Measurements from ENCODE around the gene XRCC4. TPM values are rescaled to one million over a fixed set of nuclear protein-coding genes. Genes with fewer than 3 reads are reported as not detected.

The XRCC4 gene
- total RNA-seq, 1 donor from 2014 or later: not detected

- intact Hi-C loops (cut with DNase I): loop anchor here (10.0 kb wide), 1 partner anchor 281 kb away; no protein-coding TSS in a partner anchor
- Histone ChIP-seq H3K36me3 (no peaks in the 10 kb centered on the region), H3K4me1 (peaks cover 0 to 5% of the 10 kb centered on the region in 2 donors), H3K4me3 (no peak overlapping the region), H3K9me3 (no peaks in the 10 kb centered on the region), H3K27me3 (no peaks in the 10 kb centered on the region), H3K27ac (no peak overlapping the region)
- no peak for DNase-seq (ENCODE audit: low spot score in 2 of 2)
- TF ChIP-seq CTCF (IDR thresholded peaks at IDR 0.05): no peak
Measured at GRCh38 chr5:83283761-83284160, 206.4 kb downstream of the XRCC4 start.

- Histone ChIP-seq H3K4me3 (no peak overlapping the region), H3K27ac (no peak overlapping the region)
Measured at GRCh38 chr5:83285661-83286398, 208.5 kb downstream of the XRCC4 start.

GRCh38 chr5:83294246-83294645 lies 216.9 kb downstream of the XRCC4 start:
- H3K4me1 ChIP-seq: no peaks in the 10 kb centered on the region
- DNase-seq (ENCODE audit: low spot score in 2 of 2): no peak
- H3K9me3 ChIP-seq: peaks cover 0 to 4% of the 10 kb centered on the region in 2 donors
- H3K36me3 ChIP-seq: no peaks in the 10 kb centered on the region
- no peak for TF ChIP-seq CTCF (IDR thresholded peaks at IDR 0.05)
- no peak overlapping the region for H3K4me3 ChIP-seq
- H3K27me3 ChIP-seq: no peaks in the 10 kb centered on the region
- H3K27ac ChIP-seq: no peak overlapping the region
- intact Hi-C loops (cut with DNase I): no loop called here

More at GRCh38 chr5:83285661-83286398, 208.5 kb downstream of the XRCC4 start:
- H3K9me3 ChIP-seq: no peaks in the 10 kb centered on the region
- TF ChIP-seq CTCF (IDR thresholded peaks at IDR 0.05): no peak
- H3K36me3 ChIP-seq: no peaks in the 10 kb centered on the region
- no peak for DNase-seq (ENCODE audit: low spot score in 2 of 2)
- peaks cover 0 to 5% of the 10 kb centered on the region in 2 donors for H3K4me1 ChIP-seq
- intact Hi-C loops (cut with DNase I): loop anchor here (10.0 kb wide), 1 partner anchor 279 kb away; no protein-coding TSS in a partner anchor
- H3K27me3 ChIP-seq: no peaks in the 10 kb centered on the region

GRCh38 chr5:83299353-83299752 lies 222.0 kb downstream of the XRCC4 start:
- intact Hi-C loops (cut with DNase I): no loop called here
- no peaks in the 10 kb centered on the region for H3K4me1 ChIP-seq
- no peak for DNase-seq (ENCODE audit: low spot score in 2 of 2)
- H3K36me3 ChIP-seq: no peaks in the 10 kb centered on the region
- no peaks in the 10 kb centered on the region for H3K27me3 ChIP-seq
- H3K9me3 ChIP-seq: peaks cover 0 to 14% of the 10 kb centered on the region in 2 donors
- no peak for TF ChIP-seq CTCF (IDR thresholded peaks at IDR 0.05)
- H3K27ac ChIP-seq: no peak overlapping the region
- H3K4me3 ChIP-seq: no peak overlapping the region

- Histone ChIP-seq H3K9me3 (no peaks in the 10 kb centered on the region), H3K4me1 (peaks cover 0 to 8% of the 10 kb centered on the region in 2 donors), H3K4me3 (no peak overlapping the region), H3K36me3 (no peaks in the 10 kb centered on the region), H3K27ac (peak overlapping the region; percentile 72 to 76), H3K27me3 (no peaks in the 10 kb centered on the region)
- TF ChIP-seq CTCF (IDR thresholded peaks at IDR 0.05): no peak
- peak; percentile 51 to 83 for DNase-seq (ENCODE audit: low spot score in 2 of 2)
- intact Hi-C loops (cut with DNase I): loop anchor here (5.0 to 10.0 kb wide), 3 partner anchors 166 to 952 kb away; partner anchors contain the start of gene VCAN
Measured at GRCh38 chr5:83306572-83307241, 229.4 kb downstream of the XRCC4 start.
